ENCODE results near the gene USP5.
"Not testable (repeated sequence)": the region's sequence is repeated elsewhere in the genome, so short reads cannot be mapped to it uniquely, and the experiment has no call there.

USP5 gene

DNA sequence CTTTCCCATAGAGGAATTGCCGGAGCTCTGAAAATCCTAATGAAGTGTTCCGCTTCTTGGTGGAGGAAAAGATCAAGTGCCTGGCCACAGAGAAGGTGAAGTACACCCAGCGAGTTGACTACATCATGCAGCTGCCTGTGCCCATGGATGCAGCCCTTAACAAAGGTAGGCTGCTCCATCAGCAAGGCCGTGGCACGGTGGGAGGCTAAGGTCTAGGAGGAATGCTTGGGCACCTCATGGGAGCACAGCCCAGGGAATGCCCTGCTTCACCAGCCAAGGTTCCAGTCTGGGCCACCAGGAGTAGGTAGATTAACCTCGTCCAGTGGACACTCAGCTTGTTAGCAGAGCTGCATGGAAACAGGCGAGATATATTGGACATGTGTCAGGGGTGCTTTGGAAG lies 9.0 kb downstream of the USP5 start:
- Histone ChIP-seq H3K27ac (ENCODE audit: insufficient read depth in 1 of 2, low read depth in 1 of 2, low read length in 2 of 2, poor library complexity in 1 of 2, severe bottlenecking in 2 of 2) (no peak overlapping the region), H3K27me3 (replicated peaks in 2 of 5; ENCODE audit: control insufficient read depth in 4 of 5, insufficient read depth in 5 of 5, low read length in 4 of 5) (no peaks in the 10 kb centered on the region), H3K4me1 (ENCODE audit: control extremely low read depth in 1 of 4, control insufficient read depth in 4 of 4, insufficient read depth in 4 of 4, low read length in 3 of 4) (no peaks in the 10 kb centered on the region), H3K9me3 (ENCODE audit: control extremely low read depth in 1 of 5, control insufficient read depth in 4 of 5, insufficient read depth in 2 of 5, low read depth in 1 of 5, low read length in 4 of 5) (no peaks in the 10 kb centered on the region), H3K4me3 (ENCODE audit: control insufficient read depth in 1 of 7, extremely low read depth in 1 of 7, insufficient read depth in 4 of 7, low read depth in 2 of 7, low read length in 6 of 7) (no peak overlapping the region), H3K36me3 (ENCODE audit: control insufficient read depth in 4 of 4, insufficient read depth in 4 of 4, low read length in 3 of 4) (peaks cover 26 to 95% (median 81%) of the 10 kb centered on the region in 4 experiments)
- ChIA-PET CTCF (interaction anchor here (1.5 to 1.6 kb wide), 2 partner anchors 9 to 11 kb away, joined by 6 to 9 read pairs; partner anchors contain the start of genes SPSB2 and USP5), POLR2A (no interaction called here)
- 94% methylated on average over 7 of the region's 7 CpGs for WGBS (ENCODE audit: insufficient coverage)
- no peak for DNase-seq

DNA sequence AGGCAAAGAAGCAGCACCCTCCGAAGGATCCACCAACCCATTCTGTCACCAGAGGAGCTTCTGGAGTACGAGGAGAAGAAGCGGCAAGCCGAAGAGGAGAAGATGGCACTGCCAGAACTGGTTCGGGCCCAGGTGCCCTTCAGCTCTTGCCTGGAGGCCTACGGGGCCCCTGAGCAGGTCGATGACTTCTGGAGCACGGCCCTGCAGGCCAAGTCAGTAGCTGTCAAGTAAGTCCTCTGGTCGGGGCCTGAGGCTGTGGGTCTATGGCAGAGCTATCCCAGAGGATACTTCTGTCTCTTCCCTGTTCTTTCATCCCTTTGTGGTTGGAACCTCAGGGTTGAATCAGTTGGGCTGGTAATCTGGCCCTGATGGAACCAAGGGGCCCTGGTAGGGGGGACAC lies 9.4 kb downstream of the USP5 start:
- Histone ChIP-seq H3K4me3 (ENCODE audit: control insufficient read depth in 1 of 7, extremely low read depth in 1 of 7, insufficient read depth in 4 of 7, low read depth in 2 of 7, low read length in 6 of 7) (no peak overlapping the region), H3K4me1 (ENCODE audit: control extremely low read depth in 1 of 4, control insufficient read depth in 4 of 4, insufficient read depth in 4 of 4, low read length in 3 of 4) (peaks cover 0 to 2% (median 2%) of the 10 kb centered on the region in 4 experiments), H3K27ac (ENCODE audit: insufficient read depth in 1 of 2, low read depth in 1 of 2, low read length in 2 of 2, poor library complexity in 1 of 2, severe bottlenecking in 2 of 2) (no peak overlapping the region), H3K9me3 (ENCODE audit: control extremely low read depth in 1 of 5, control insufficient read depth in 4 of 5, insufficient read depth in 2 of 5, low read depth in 1 of 5, low read length in 4 of 5) (no peaks in the 10 kb centered on the region), H3K36me3 (ENCODE audit: control insufficient read depth in 4 of 4, insufficient read depth in 4 of 4, low read length in 3 of 4) (peaks cover 26 to 94% (median 80%) of the 10 kb centered on the region in 4 experiments), H3K27me3 (replicated peaks in 2 of 5; ENCODE audit: control insufficient read depth in 4 of 5, insufficient read depth in 5 of 5, low read length in 4 of 5) (no peaks in the 10 kb centered on the region)
- ChIA-PET POLR2A (no interaction called here), CTCF (interaction anchor here (1.5 to 1.6 kb wide), 2 partner anchors 9 to 11 kb away, joined by 6 to 9 read pairs; partner anchors contain the start of genes SPSB2 and USP5)
- DNase-seq, result no peak
- 96% methylated on average over 9 of the region's 9 CpGs for WGBS (ENCODE audit: insufficient coverage)

DNA sequence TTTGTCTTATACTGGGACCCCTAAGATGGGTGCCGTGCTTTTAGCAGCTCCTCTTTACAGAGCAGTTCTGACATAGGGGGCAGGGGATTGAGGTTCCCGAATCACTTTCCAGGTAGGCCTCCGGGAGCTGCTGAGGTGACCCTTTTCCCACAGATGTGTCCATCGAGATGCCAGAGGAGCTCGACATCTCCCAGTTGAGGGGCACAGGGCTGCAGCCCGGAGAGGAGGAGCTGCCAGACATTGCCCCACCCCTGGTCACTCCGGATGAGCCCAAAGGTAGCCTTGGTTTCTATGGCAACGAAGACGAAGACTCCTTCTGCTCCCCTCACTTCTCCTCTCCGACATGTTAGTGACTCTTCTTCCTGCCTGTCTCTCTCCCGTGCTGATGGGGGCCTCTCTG lies 11.1 kb downstream of the USP5 start:
- no peaks in the 10 kb centered on the region for H3K27me3 ChIP-seq (replicated peaks in 2 of 5; ENCODE audit: control insufficient read depth in 4 of 5, insufficient read depth in 5 of 5, low read length in 4 of 5)
- no peak overlapping the region for H3K27ac ChIP-seq (ENCODE audit: insufficient read depth in 1 of 2, low read depth in 1 of 2, low read length in 2 of 2, poor library complexity in 1 of 2, severe bottlenecking in 2 of 2)
- peaks cover 11 to 80% (median 67%) of the 10 kb centered on the region in 4 experiments for H3K36me3 ChIP-seq (ENCODE audit: control insufficient read depth in 4 of 4, insufficient read depth in 4 of 4, low read length in 3 of 4)
- POLR2A ChIA-PET, result interaction anchor here (0.6 kb wide), 1 partner anchor 78 kb away, joined by 4 read pairs; no protein-coding TSS in a partner anchor
- H3K9me3 ChIP-seq (ENCODE audit: control extremely low read depth in 1 of 5, control insufficient read depth in 4 of 5, insufficient read depth in 2 of 5, low read depth in 1 of 5, low read length in 4 of 5), result no peaks in the 10 kb centered on the region
- H3K4me1 ChIP-seq (ENCODE audit: control extremely low read depth in 1 of 4, control insufficient read depth in 4 of 4, insufficient read depth in 4 of 4, low read length in 3 of 4), result peaks cover 0 to 14% (median 12%) of the 10 kb centered on the region in 4 experiments
- H3K4me3 ChIP-seq (ENCODE audit: control insufficient read depth in 1 of 7, extremely low read depth in 1 of 7, insufficient read depth in 4 of 7, low read depth in 2 of 7, low read length in 6 of 7), result no peak overlapping the region
- WGBS (ENCODE audit: insufficient coverage), result 97% methylated on average over 11 of the region's 11 CpGs
- no peak for DNase-seq
- CTCF ChIA-PET, result interaction anchor here (1.0 to 8.0 kb wide), 2 partner anchors 9 to 10 kb away, joined by 3 to 85 read pairs; partner anchors contain the start of genes CDCA3 and USP5

DNA sequence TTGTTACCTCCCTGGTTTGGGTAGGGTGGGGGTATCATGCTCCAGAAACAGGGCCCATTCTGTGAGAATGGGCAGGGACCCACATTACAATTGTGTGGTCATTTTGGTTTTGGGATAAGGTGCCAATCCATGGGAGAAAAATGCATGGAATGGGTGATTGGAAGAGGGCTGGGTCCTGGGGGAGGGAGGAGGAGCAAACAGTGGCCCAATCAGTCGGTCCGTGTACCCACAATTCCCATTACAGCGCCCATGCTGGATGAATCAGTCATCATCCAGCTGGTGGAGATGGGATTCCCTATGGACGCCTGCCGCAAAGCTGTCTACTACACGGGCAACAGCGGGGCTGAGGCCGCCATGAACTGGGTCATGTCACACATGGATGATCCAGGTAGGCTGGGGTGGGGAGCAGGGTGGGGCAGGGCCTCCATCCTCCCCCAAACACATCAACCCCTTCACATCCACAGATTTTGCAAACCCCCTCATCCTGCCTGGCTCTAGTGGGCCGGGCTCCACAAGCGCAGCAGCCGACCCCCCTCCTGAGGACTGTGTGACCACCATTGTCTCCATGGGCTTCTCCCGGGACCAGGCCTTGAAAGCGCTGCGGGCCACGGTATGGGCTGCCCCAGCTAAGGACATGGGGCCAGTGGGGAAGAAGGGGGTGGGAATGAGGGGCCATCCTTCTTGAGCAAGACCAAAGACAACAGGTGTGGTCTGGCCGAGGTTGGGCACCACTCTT lies 11.8 kb downstream of the USP5 start:
- Histone ChIP-seq H3K4me3 (ENCODE audit: control insufficient read depth in 1 of 7, extremely low read depth in 1 of 7, insufficient read depth in 4 of 7, low read depth in 2 of 7, low read length in 6 of 7) (no peak overlapping the region), H3K4me1 (ENCODE audit: control extremely low read depth in 1 of 4, control insufficient read depth in 4 of 4, insufficient read depth in 4 of 4, low read length in 3 of 4) (peaks cover 7 to 21% (median 19%) of the 10 kb centered on the region in 4 experiments), H3K9me3 (ENCODE audit: control extremely low read depth in 1 of 5, control insufficient read depth in 4 of 5, insufficient read depth in 2 of 5, low read depth in 1 of 5, low read length in 4 of 5) (no peaks in the 10 kb centered on the region), H3K27ac (ENCODE audit: insufficient read depth in 1 of 2, low read depth in 1 of 2, low read length in 2 of 2, poor library complexity in 1 of 2, severe bottlenecking in 2 of 2) (no peak overlapping the region), H3K27me3 (replicated peaks in 2 of 5; ENCODE audit: control insufficient read depth in 4 of 5, insufficient read depth in 5 of 5, low read length in 4 of 5) (no peaks in the 10 kb centered on the region), H3K36me3 (ENCODE audit: control insufficient read depth in 4 of 4, insufficient read depth in 4 of 4, low read length in 3 of 4) (peaks cover 9 to 73% (median 62%) of the 10 kb centered on the region in 4 experiments)
- CTCF ChIA-PET, result interaction anchor here (0.9 to 8.0 kb wide), 4 partner anchors 9 to 74 kb away, joined by 3 to 85 read pairs (median 3); partner anchors contain the start of genes CDCA3 and USP5
- POLR2A ChIA-PET, result interaction anchor here (0.6 kb wide), 1 partner anchor 77 kb away, joined by 4 read pairs; no protein-coding TSS in a partner anchor
- 99% methylated on average over 8 of the region's 16 CpGs for WGBS (ENCODE audit: insufficient coverage)
- no peak for DNase-seq

DNA sequence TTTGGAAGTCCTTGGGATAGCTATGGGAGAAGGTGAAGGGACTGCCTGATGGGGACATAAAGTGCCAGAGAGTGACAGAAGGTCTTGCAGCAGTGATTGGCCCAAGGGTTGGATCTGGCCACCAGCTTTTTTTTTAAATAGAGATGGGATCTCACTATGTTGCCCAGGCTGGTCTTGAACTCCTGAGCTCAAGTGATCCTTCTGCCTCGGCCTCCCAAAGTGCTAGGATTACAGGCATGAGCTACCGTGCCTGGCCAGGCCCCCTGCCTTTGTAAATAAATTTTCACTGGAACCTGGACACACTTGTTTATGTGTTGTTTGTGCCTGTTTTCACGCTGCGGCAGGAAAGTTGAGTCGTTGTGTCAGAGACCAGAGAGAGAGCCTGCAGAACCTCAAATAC lies 13.4 kb downstream of the USP5 start:
- DNase-seq; POLR2A ChIA-PET; H3K27ac ChIP-seq (ENCODE audit: insufficient read depth in 1 of 2, low read depth in 1 of 2, low read length in 2 of 2, poor library complexity in 1 of 2, severe bottlenecking in 2 of 2); H3K4me3 ChIP-seq (ENCODE audit: control insufficient read depth in 1 of 7, extremely low read depth in 1 of 7, insufficient read depth in 4 of 7, low read depth in 2 of 7, low read length in 6 of 7); H3K9me3 ChIP-seq (ENCODE audit: control extremely low read depth in 1 of 5, control insufficient read depth in 4 of 5, insufficient read depth in 2 of 5, low read depth in 1 of 5, low read length in 4 of 5); H3K27me3 ChIP-seq (replicated peaks in 2 of 5; ENCODE audit: control insufficient read depth in 4 of 5, insufficient read depth in 5 of 5, low read length in 4 of 5): not testable (repeated sequence)
- peaks cover 8 to 32% (median 28%) of the 10 kb centered on the region in 4 experiments for H3K4me1 ChIP-seq (ENCODE audit: control extremely low read depth in 1 of 4, control insufficient read depth in 4 of 4, insufficient read depth in 4 of 4, low read length in 3 of 4)
- WGBS (ENCODE audit: insufficient coverage), result 96% methylated on average over 5 of the region's 5 CpGs
- CTCF ChIA-PET, result interaction anchor here (0.6 to 8.0 kb wide), 6 partner anchors 11 to 246 kb away, joined by 3 to 85 read pairs (median 3); partner anchors contain the start of genes CDCA3, MLF2 and USP5
- H3K36me3 ChIP-seq (ENCODE audit: control insufficient read depth in 4 of 4, insufficient read depth in 4 of 4, low read length in 3 of 4), result peaks cover 11 to 74% (median 59%) of the 10 kb centered on the region in 4 experiments

DNA sequence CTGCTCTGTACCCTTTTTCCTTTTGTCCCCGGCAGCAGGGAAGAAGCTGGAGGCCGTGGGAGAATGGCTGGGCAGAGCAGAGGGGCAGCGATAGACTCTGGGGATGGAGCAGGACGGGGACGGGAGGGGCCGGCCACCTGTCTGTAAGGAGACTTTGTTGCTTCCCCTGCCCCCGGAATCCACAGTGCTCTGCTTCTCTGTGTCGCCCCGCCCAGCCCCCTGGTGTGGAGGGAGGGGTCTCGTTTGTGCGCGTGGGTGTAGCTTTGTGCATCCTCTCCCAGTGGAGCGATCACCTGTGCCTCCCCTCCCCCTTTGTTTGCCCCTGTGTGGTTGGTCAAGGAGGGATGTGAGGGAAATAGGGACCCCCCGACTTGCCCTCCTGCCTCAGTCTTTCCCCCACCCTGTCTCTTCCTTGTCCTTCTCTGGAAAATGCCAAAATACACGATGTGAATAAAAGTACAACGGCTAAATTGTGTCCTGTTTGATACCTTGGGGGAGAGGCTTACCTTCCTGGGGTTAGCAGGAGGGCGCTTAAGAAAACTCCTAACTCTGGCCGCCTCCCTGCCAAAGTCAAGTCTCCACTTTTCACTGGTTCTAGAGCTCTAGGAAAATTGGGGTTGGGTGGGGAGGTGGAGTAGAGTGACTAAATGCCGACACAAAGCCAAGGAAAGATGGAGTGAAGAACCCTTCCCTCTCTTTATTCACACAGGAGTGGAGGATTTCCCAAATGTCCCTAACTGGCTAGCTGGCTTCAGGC lies 14.4 kb downstream of the USP5 start:
- Histone ChIP-seq H3K27ac (ENCODE audit: insufficient read depth in 1 of 2, low read depth in 1 of 2, low read length in 2 of 2, poor library complexity in 1 of 2, severe bottlenecking in 2 of 2) (peak overlapping the region in 1 of 2 experiments; percentile 80), H3K36me3 (ENCODE audit: control insufficient read depth in 4 of 4, insufficient read depth in 4 of 4, low read length in 3 of 4) (peaks cover 4 to 74% (median 59%) of the 10 kb centered on the region in 4 experiments), H3K27me3 (replicated peaks in 2 of 5; ENCODE audit: control insufficient read depth in 4 of 5, insufficient read depth in 5 of 5, low read length in 4 of 5) (no peaks in the 10 kb centered on the region), H3K9me3 (ENCODE audit: control extremely low read depth in 1 of 5, control insufficient read depth in 4 of 5, insufficient read depth in 2 of 5, low read depth in 1 of 5, low read length in 4 of 5) (no peaks in the 10 kb centered on the region), H3K4me1 (ENCODE audit: control extremely low read depth in 1 of 4, control insufficient read depth in 4 of 4, insufficient read depth in 4 of 4, low read length in 3 of 4) (peaks cover 8 to 42% (median 34%) of the 10 kb centered on the region in 4 experiments), H3K4me3 (ENCODE audit: control insufficient read depth in 1 of 7, extremely low read depth in 1 of 7, insufficient read depth in 4 of 7, low read depth in 2 of 7, low read length in 6 of 7) (peak overlapping the region; percentile 9 to 89 (median 66))
- no peak for DNase-seq
- 91% methylated on average over 6 of the region's 19 CpGs for WGBS (ENCODE audit: insufficient coverage)
- CTCF ChIA-PET, result interaction anchor here (0.9 to 9.4 kb wide), 7 partner anchors 12 to 245 kb away, joined by 3 to 105 read pairs (median 3); partner anchors contain the start of genes CDCA3, LRRC23 and USP5
- POLR2A ChIA-PET, result interaction anchor here (0.5 to 3.7 kb wide), 5 partner anchors 12 to 78 kb away, joined by 6 to 21 read pairs (median 6); partner anchors contain the start of genes C12orf57, CDCA3, RNU7-1 and USP5
